Astrocyte of the spinal cord (primary cell): Measurements from ENCODE around the gene DHX15.

Experiments used
- DNase-seq: peaks from one replicate; pipeline ENCODE4 v3.0.0; 2011; ENCODE audit warnings: low read depth, low spot score
- H3K4me3 ChIP-seq: 2 replicates; pipeline ENCODE4 v1.5.1; 2011; ENCODE audit warnings: low read depth, mild to moderate bottlenecking, low read length, moderate library complexity
- CTCF ChIP-seq: IDR thresholded peaks from 2 replicates; pipeline ENCODE4 v1.5.1; 2012; ENCODE audit warnings: low read depth, mild to moderate bottlenecking, low read length, inconsistent platforms
- in situ Hi-C: cut with HindIII; loops from 2 replicates; pipeline ENCODE4 v1.10.0; 2017; ENCODE audit warnings: low sequenced_read_pairs

The DHX15 gene

GRCh38 chr4:24576276-24576675 is 8.1 kb downstream of the DHX15 start:
- no peak overlapping the region for H3K4me3 ChIP-seq
- TF ChIP-seq CTCF: no peak
- DNase-seq: no peak
- in situ Hi-C loops: no loop called here

DNA sequence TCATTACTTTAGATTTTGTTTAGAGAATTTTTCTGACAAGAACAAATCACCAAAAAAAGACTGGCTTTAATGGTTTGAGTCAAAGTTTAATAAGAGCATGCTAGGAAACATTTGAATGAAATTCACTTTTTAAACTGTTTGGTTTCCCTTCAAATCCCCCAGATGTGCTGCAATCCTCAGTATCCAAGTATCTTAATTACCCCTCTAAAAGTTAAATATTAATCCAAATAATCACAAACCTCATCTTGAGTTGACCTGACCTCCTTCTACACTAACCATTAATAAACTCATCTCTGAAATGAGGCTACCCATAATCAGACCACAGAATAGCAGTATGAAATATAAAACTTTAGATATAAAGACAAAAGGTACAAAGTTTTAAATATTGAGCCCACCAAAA is 10.1 kb downstream of the DHX15 start:
- TF ChIP-seq CTCF: no peak
- H3K4me3 ChIP-seq: no peak overlapping the region
- no peak for DNase-seq
- in situ Hi-C loops: no loop called here

- DNase-seq: no peak
- in situ Hi-C loops: no loop called here
- no peak overlapping the region for H3K4me3 ChIP-seq
- TF ChIP-seq CTCF: no peak
Observed at GRCh38 chr4:24573582-24573981, 10.8 kb downstream of the DHX15 start.

DNA sequence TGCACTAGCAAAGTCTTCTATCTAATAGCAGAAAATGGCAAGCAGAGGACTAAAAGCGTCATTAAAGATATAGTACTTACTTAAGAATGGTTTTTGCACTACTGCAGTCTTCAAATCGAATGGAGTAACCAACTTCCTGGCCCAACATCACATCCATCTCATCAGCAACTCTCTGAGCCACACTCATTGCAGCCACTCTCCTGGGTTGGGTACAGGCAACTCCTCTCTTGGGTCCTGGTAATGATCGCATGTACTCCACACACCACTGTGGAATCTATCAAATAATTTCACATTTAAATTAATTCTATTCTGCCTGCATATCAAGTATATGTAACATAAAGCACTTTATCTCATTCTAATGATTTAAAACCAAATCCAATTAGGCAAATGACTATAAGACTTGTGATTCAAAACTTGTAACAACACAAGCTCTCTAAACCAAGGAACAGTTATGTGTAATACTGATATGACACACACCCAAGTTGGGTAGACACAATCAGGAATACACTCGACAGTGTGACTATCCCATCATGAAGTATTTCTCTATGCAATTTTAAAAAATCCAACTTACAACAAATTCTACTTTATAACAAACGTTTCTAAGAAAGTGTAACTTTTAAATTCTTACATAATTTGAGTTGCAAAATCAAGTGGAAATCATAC is 13.6 kb downstream of the DHX15 start:
- DNase-seq: no peak
- in situ Hi-C loops: no loop called here
- H3K4me3 ChIP-seq: no peak overlapping the region
- TF ChIP-seq CTCF: no peak

- in situ Hi-C loops: no loop called here
- no peak for DNase-seq
- TF ChIP-seq CTCF: no peak
- no peak overlapping the region for H3K4me3 ChIP-seq
Observed at GRCh38 chr4:24570172-24570571, 14.2 kb downstream of the DHX15 start.

DNA sequence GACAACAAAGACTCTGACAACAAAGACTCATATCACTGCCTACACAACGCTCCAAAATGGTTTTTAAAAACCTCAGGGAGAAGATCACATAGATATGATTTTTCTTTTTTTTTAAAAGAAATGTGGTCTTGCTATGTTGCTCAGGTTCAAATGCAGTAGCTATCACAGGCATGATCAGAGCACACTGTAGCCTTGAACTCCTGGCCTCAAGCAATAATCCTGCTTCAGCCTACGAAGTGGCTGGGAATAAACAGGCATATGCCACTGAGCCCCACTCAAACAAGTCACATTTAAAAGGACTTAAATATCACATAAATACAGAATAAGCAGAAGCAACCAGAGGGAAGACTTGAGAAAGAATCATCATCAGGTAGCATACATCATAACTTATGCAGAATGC is 14.7 kb downstream of the DHX15 start:
- in situ Hi-C loops: no loop called here
- DNase-seq: no peak
- no peak overlapping the region for H3K4me3 ChIP-seq
- no peak for TF ChIP-seq CTCF
